Measurements from ENCODE around the gene RPS6KA3. TPM values are rescaled to one million over a fixed set of nuclear protein-coding genes. Genes with fewer than 3 reads are reported as not detected.

RPS6KA3 gene
- total RNA-seq, 4 donors from 2014 or later: 36.1 to 41.6 (median 39.0) TPM

DNA sequence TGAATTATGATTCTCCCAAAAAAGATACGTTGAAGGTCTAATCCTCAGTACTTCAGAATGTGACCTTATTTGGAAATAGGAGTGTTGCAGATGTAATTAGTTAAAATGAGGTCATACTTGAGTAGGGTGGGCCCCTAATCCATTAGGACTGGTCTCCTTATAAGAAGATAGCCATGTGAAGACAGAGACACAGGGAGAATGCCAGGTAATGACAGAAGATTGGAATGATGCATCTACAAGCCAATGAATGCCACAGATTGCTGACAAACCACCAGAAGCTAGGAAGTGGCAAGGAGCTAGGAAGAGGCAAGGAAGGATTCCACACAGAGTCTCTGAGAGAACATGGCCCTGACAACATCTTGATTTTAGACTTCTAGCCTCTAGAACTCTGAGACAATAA, 7.4 kb upstream of the RPS6KA3 start:
- Histone ChIP-seq H3K27ac (replicated peaks in 1 of 4) (no peak overlapping the region), H3K4me3 (no peak overlapping the region), H3K4me1 (no peaks in the 10 kb centered on the region), H3K36me3 (no peaks in the 10 kb centered on the region), H3K9me3 (peaks cover 0 to 5% (median 0%) of the 10 kb centered on the region in 4 donors), H3K27me3 (no peaks in the 10 kb centered on the region)
- no peak for DNase-seq (ENCODE audit: extremely low spot score)
- WGBS: 48% methylated on average over 1 of the region's 1 CpG
- TF ChIP-seq POLR2A (IDR thresholded peaks at IDR 0.05; ENCODE audit: low read depth) (no peak), POLR2AphosphoS5 (IDR thresholded peaks at IDR 0.05) (no peak), EP300 (IDR thresholded peaks at IDR 0.05) (no peak)
- TF ChIP-seq, protein P1, sequence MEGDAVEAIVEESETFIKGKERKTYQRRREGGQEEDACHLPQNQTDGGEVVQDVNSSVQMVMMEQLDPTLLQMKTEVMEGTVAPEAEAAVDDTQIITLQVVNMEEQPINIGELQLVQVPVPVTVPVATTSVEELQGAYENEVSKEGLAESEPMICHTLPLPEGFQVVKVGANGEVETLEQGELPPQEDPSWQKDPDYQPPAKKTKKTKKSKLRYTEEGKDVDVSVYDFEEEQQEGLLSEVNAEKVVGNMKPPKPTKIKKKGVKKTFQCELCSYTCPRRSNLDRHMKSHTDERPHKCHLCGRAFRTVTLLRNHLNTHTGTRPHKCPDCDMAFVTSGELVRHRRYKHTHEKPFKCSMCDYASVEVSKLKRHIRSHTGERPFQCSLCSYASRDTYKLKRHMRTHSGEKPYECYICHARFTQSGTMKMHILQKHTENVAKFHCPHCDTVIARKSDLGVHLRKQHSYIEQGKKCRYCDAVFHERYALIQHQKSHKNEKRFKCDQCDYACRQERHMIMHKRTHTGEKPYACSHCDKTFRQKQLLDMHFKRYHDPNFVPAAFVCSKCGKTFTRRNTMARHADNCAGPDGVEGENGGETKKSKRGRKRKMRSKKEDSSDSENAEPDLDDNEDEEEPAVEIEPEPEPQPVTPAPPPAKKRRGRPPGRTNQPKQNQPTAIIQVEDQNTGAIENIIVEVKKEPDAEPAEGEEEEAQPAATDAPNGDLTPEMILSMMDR (IDR thresholded peaks at IDR 0.05): no peak
- intact Hi-C loops (cut with DNase I): no loop called here

DNA sequence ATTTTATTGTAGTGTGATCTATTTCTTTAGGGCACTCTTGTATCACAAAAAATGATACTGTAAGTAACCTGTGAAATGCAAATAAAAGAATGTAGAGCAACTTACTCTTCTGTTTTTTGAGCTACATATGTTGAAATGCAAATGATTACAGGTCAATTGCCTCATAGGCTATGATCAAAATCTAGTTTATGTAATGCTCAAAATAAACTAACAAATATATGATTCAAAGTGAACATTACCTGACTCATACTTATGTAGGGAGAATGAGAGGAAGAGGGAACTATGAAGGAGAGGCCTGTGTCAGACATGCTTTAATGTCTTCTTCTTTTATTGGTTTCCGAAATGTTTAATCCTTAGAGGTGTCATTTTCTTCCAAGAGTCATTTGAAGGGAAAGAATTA, 5.0 kb upstream of the RPS6KA3 start:
- Histone ChIP-seq H3K27me3 (no peaks in the 10 kb centered on the region), H3K27ac (replicated peaks in 1 of 4) (no peak overlapping the region), H3K36me3 (no peaks in the 10 kb centered on the region), H3K4me3 (no peak overlapping the region), H3K9me3 (no peaks in the 10 kb centered on the region), H3K4me1 (peaks cover 0 to 6% (median 0%) of the 10 kb centered on the region in 4 donors)
- intact Hi-C loops (cut with DNase I): no loop called here
- DNase-seq (ENCODE audit: extremely low spot score): no peak
- WGBS: 71% methylated on average over 1 of the region's 1 CpG
- TF ChIP-seq, protein P1 (IDR thresholded peaks at IDR 0.05): no peak
- TF ChIP-seq POLR2AphosphoS5 (IDR thresholded peaks at IDR 0.05) (no peak), POLR2A (IDR thresholded peaks at IDR 0.05; ENCODE audit: low read depth) (no peak), EP300 (IDR thresholded peaks at IDR 0.05) (no peak)

DNA sequence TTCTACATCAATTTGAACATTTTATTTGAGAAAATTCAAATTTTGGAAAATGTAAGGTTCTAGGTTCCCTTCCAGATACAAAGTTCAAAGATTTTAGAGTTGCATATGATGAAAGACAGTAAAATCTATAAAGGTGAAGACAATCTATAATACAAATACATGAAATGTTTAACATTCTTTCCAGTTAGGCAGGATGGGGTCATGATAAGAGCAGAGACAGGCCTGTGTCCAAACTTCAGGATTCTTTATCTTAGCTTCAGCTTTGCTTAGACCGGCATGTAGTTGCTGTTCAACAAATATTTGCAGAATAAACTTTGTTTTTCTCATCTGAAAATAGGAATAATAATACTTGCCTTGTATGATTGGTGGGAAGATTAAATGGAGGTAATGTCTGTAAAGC, 4.5 kb upstream of the RPS6KA3 start:
- DNase-seq (ENCODE audit: extremely low spot score): no peak
- peaks cover 0 to 6% (median 0%) of the 10 kb centered on the region in 4 donors for H3K4me1 ChIP-seq
- intact Hi-C loops (cut with DNase I): no loop called here
- H3K36me3 ChIP-seq: no peaks in the 10 kb centered on the region
- WGBS: 64% methylated on average over 1 of the region's 1 CpG
- H3K27me3 ChIP-seq: no peaks in the 10 kb centered on the region
- no peak overlapping the region for H3K4me3 ChIP-seq
- no peak for TF ChIP-seq POLR2AphosphoS5 (IDR thresholded peaks at IDR 0.05)
- TF ChIP-seq, protein P1 (IDR thresholded peaks at IDR 0.05): no peak
- no peak for TF ChIP-seq POLR2A (IDR thresholded peaks at IDR 0.05; ENCODE audit: low read depth)
- TF ChIP-seq EP300 (IDR thresholded peaks at IDR 0.05): no peak
- no peak overlapping the region for H3K27ac ChIP-seq (replicated peaks in 1 of 4)
- H3K9me3 ChIP-seq: no peaks in the 10 kb centered on the region

DNA sequence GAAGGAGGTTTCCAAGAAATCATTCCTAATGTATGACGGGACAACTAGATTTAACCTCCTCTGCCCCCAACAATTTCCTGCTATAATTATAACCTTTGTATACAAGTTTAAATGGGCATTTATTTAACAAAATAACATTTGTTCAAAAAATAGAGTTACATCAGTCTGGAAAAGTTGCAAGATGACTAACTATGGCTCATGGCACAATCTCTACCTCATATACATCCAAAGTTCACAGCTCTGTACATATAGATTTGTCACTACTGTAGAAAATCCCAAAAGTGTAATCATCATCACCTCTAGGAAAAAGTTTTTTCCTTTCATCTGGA, 3.8 kb upstream of the RPS6KA3 start:
- Histone ChIP-seq H3K27ac (replicated peaks in 1 of 4) (no peak overlapping the region), H3K4me1 (peaks cover 0 to 6% (median 0%) of the 10 kb centered on the region in 4 donors), H3K9me3 (no peaks in the 10 kb centered on the region), H3K27me3 (no peaks in the 10 kb centered on the region), H3K36me3 (no peaks in the 10 kb centered on the region), H3K4me3 (no peak overlapping the region)
- no peak for TF ChIP-seq POLR2A (IDR thresholded peaks at IDR 0.05; ENCODE audit: low read depth)
- no peak for TF ChIP-seq EP300 (IDR thresholded peaks at IDR 0.05)
- TF ChIP-seq, protein P1 (IDR thresholded peaks at IDR 0.05): no peak
- no peak for TF ChIP-seq POLR2AphosphoS5 (IDR thresholded peaks at IDR 0.05)
- no peak for DNase-seq (ENCODE audit: extremely low spot score)
- intact Hi-C loops (cut with DNase I): no loop called here
- 91% methylated on average over 1 of the region's 1 CpG for WGBS

DNA sequence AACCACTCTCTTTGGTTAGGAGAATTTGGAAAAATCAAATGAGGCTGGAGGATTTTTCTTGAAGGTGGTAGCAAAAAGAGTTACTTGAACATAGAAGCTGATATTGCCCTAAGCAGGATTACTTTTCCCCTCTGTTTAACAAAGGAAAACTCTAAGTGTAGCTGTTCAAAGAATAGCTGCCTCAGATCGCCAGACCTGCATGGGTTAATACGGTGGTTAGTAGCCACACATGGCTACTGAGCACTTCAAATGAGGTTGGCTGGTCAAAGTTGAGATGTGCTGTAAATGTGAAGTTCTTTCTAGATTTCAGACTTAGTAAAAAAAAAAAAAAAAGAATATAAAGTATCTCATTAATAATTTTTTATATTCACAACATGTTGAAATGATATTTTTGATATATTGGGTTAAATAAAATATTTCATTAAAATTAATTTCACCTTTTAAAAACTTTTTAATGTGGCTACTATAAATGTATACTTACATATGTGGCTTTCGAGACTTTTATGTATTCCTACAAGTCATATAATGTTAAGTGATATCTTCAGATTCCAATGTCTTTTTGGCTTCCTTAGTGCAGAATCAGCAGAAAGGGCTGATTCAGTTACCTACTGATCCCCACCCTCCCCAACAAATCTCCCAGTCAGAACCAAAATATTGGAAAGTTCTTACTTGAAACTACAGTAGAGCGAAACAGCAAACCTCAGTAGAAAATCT, 3.3 kb upstream of the RPS6KA3 start:
- Histone ChIP-seq H3K4me1 (peaks cover 0 to 6% (median 0%) of the 10 kb centered on the region in 4 donors), H3K27me3 (no peaks in the 10 kb centered on the region), H3K4me3 (no peak overlapping the region), H3K27ac (replicated peaks in 1 of 4) (no peak overlapping the region), H3K9me3 (no peaks in the 10 kb centered on the region), H3K36me3 (no peaks in the 10 kb centered on the region)
- no peak for DNase-seq (ENCODE audit: extremely low spot score)
- TF ChIP-seq, protein P1 (IDR thresholded peaks at IDR 0.05): no peak
- TF ChIP-seq POLR2A (IDR thresholded peaks at IDR 0.05; ENCODE audit: low read depth) (no peak), EP300 (IDR thresholded peaks at IDR 0.05) (no peak), POLR2AphosphoS5 (IDR thresholded peaks at IDR 0.05) (no peak)
- intact Hi-C loops (cut with DNase I): loop anchor here (5.0 kb wide), 1 partner anchor 128 kb away; the partner anchor contains the start of gene EIF1AX
- WGBS: 82% methylated on average over 4 of the region's 4 CpGs
